Measurements from ENCODE around the gene SPI1. TPM values are rescaled to one million over a fixed set of nuclear protein-coding genes. Genes with fewer than 3 reads are reported as not detected.

SPI1 gene
- total RNA-seq, 1 donor from 2014 or later, result 11.2 TPM

GRCh38 chr11:47306484-47306844, 71.9 kb downstream of the SPI1 start:
- DNase-seq, result no peak
- intact Hi-C loops (cut with micrococcal nuclease), result no loop called here
- ATAC-seq, result no peak

DNA sequence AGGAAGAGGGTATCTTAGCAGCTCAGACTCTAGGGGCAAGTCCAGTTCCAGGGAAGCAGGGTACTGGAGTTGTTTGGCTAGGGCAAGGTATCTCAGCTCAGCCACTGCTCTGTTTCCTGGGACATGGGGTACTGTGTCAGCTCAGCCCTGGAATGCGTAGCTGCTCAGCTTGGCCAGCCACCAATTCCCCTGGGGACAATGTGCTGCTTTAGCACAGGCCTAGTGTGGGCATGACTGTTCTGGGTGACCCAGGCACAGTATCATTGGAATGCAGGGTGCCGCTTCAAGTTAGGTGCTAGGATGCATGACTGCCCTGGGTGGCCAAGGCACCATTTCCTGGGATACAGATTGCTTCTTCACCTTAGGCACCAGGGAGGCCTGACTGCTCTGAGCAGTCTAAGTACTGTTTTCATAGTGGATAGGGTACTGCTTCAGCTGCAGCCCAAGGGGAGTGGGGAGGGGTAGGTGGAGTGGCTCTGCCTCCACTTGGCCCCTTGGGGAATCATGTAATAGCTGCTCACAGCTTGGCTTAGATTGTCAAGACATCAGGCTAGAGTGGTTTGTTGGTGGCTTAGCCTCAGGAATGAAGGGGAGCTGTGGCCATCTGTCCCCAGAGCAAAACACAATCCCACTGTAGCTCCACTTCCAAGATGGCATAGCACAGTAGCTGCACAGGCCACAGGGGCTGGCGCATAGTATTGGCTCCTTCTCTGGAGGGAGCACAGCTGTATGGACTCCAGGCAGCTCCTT, 72.4 kb downstream of the SPI1 start:
- intact Hi-C loops (cut with micrococcal nuclease), result no loop called here
- peak; percentile 97 for ATAC-seq
- DNase-seq, result peak; percentile 84

Small RNA genes lying within 50 kb of the gene (microRNA-seq; reads per million reads assigned to microRNA genes)
- gene MIR4487 (ENCODE audit: borderline number of aligned reads), result not detected

Other genes starting within 250 kb of the SPI1 start
- 48.0 TPM for gene ARFGAP2, start 201.7 kb downstream of the SPI1 start, total RNA-seq
- gene PACSIN3, start 192.1 kb downstream of the SPI1 start, total RNA-seq, result 150 TPM
- 9.5 TPM for gene DDB2, start 163.6 kb downstream of the SPI1 start, total RNA-seq
- gene ACP2, start 129.7 kb downstream of the SPI1 start, total RNA-seq, result 20.3 TPM
- gene NR1H3, start 120.6 kb downstream of the SPI1 start, total RNA-seq, result 15.6 TPM
- 46.4 TPM for gene MADD, start 108.4 kb downstream of the SPI1 start, total RNA-seq
- 2,596 TPM for gene MYBPC3, start 25.8 kb downstream of the SPI1 start, total RNA-seq
- 39.5 TPM for gene SLC39A13, start 30.0 kb upstream of the SPI1 start, total RNA-seq
- 180 TPM for gene PSMC3, start 47.9 kb upstream of the SPI1 start, total RNA-seq
- 6.3 TPM for gene RAPSN, start 70.6 kb upstream of the SPI1 start, total RNA-seq
- 97.3 TPM for gene CELF1, start 174.6 kb upstream of the SPI1 start, total RNA-seq
- 14.9 TPM for gene PTPMT1, start 187.1 kb upstream of the SPI1 start, total RNA-seq
- gene KBTBD4, start 200.4 kb upstream of the SPI1 start, total RNA-seq, result 13.2 TPM
- gene NDUFS3, start 200.5 kb upstream of the SPI1 start, total RNA-seq, result 319 TPM
- not detected for gene FAM180B, start 208.1 kb upstream of the SPI1 start, total RNA-seq
- gene C1QTNF4, start 215.9 kb upstream of the SPI1 start, total RNA-seq, result not detected

All from left ventricle myocardium superior (tissue), 1 donor.